Ammon's horn (tissue), 1 donor: Measurements from ENCODE around the gene DROSHA.
A peak's percentile ranks its signal among the peaks of the same experiment; 100 is the strongest.

ENCODE experiments used
- DNase-seq: peaks from one replicate; pipeline ENCODE4 v3.0.0-alpha.2; 2016; ENCODE audit warnings: low spot score

DROSHA gene

GRCh38 chr5:31516802-31517201 is 15.1 kb downstream of the DROSHA start:
- DNase-seq, result no peak

GRCh38 chr5:31511305-31511704 is 20.6 kb downstream of the DROSHA start:
- no peak for DNase-seq

GRCh38 chr5:31504529-31504928 is 27.4 kb downstream of the DROSHA start:
- DNase-seq, result no peak

- DNase-seq, result peak; percentile 71
Observed at GRCh38 chr5:31502506-31502905, 29.4 kb downstream of the DROSHA start.

GRCh38 chr5:31500256-31500655 is 31.6 kb downstream of the DROSHA start:
- no peak for DNase-seq

- no peak for DNase-seq
Observed at GRCh38 chr5:31496891-31497290, 35.0 kb downstream of the DROSHA start.

- no peak for DNase-seq
Observed at GRCh38 chr5:31496301-31496700, 35.6 kb downstream of the DROSHA start.

- no peak for DNase-seq
Observed at GRCh38 chr5:31495336-31495735, 36.6 kb downstream of the DROSHA start.

GRCh38 chr5:31492869-31493268 is 39.0 kb downstream of the DROSHA start:
- DNase-seq, result no peak

GRCh38 chr5:31487506-31487905 is 44.4 kb downstream of the DROSHA start:
- DNase-seq, result no peak

GRCh38 chr5:31486441-31486840 is 45.5 kb downstream of the DROSHA start:
- no peak for DNase-seq

- DNase-seq, result no peak
Observed at GRCh38 chr5:31485376-31486207, 46.3 kb downstream of the DROSHA start.

- no peak for DNase-seq
Observed at GRCh38 chr5:31481531-31482165, 50.2 kb downstream of the DROSHA start.

GRCh38 chr5:31479706-31480105 is 52.2 kb downstream of the DROSHA start:
- DNase-seq, result no peak

GRCh38 chr5:31478901-31479300 is 53.0 kb downstream of the DROSHA start:
- DNase-seq, result no peak

- no peak for DNase-seq
Observed at GRCh38 chr5:31477971-31478370, 53.9 kb downstream of the DROSHA start.

GRCh38 chr5:31477516-31477915 is 54.4 kb downstream of the DROSHA start:
- no peak for DNase-seq

- DNase-seq, result peak; percentile 53
Observed at GRCh38 chr5:31476738-31477141, 55.2 kb downstream of the DROSHA start.

GRCh38 chr5:31471916-31472315 is 60.0 kb downstream of the DROSHA start:
- DNase-seq, result no peak

GRCh38 chr5:31471040-31471439 is 60.9 kb downstream of the DROSHA start:
- no peak for DNase-seq

GRCh38 chr5:31470608-31471007 is 61.3 kb downstream of the DROSHA start:
- DNase-seq, result no peak

- DNase-seq, result no peak
Observed at GRCh38 chr5:31469886-31470285, 62.0 kb downstream of the DROSHA start.

GRCh38 chr5:31469466-31469865 is 62.4 kb downstream of the DROSHA start:
- DNase-seq, result no peak

GRCh38 chr5:31465291-31465690 is 66.6 kb downstream of the DROSHA start:
- DNase-seq, result no peak
